ENCODE data around the gene CACNB2. TPM values are rescaled to one million over a fixed set of nuclear protein-coding genes. Genes with fewer than 3 reads are reported as not detected.

The CACNB2 gene
- total and polyA plus RNA-seq, 4 experiments from 2014 or later: 0.36 to 0.81 TPM; not detected in 2

GRCh38 chr10:18102404-18102803 is 37.8 kb upstream of the CACNB2 start:
- Histone ChIP-seq H3K27me3 (ENCODE audit: insufficient read depth, low read length) (no peaks in the 10 kb centered on the region), H3K4me3 (ENCODE audit: low read length in 2 of 2) (no peak overlapping the region), H3K36me3 (ENCODE audit: insufficient read depth, low read length) (no peaks in the 10 kb centered on the region), H3K4me1 (ENCODE audit: insufficient read depth, low read length) (no peaks in the 10 kb centered on the region), H3K27ac (ENCODE audit: low read depth, low read length) (no peak overlapping the region), H3K9me3 (ENCODE audit: control insufficient read depth in 1 of 2, low read length in 2 of 2) (no peaks in the 10 kb centered on the region)
- no peak for DNase-seq
- peaks cover 0 to 2% (median 0%) of the 10 kb centered on the region in 8 donors for H3K9me3 Mint-ChIP-seq
- no peaks in the 10 kb centered on the region for H3K36me3 Mint-ChIP-seq
- H3K27ac Mint-ChIP-seq: no peak overlapping the region
- H3K4me3 Mint-ChIP-seq: no peak overlapping the region
- intact Hi-C loops (cut with micrococcal nuclease): no loop called here
- ChIA-PET CTCF (ENCODE audit: partially characterized antibody) (no interaction called here), POLR2A (ENCODE audit: partially characterized antibody) (no interaction called here)
- H3K27me3 Mint-ChIP-seq: peaks cover 0 to 2% of the 10 kb centered on the region in 2 donors
- H3K4me1 Mint-ChIP-seq: no peaks in the 10 kb centered on the region

- ChIA-PET POLR2A (ENCODE audit: partially characterized antibody) (no interaction called here), CTCF (ENCODE audit: partially characterized antibody) (interaction anchor here (0.6 to 2.2 kb wide), 3 partner anchors 9 to 496 kb away, joined by 3 to 5 read pairs (median 3); no protein-coding TSS in a partner anchor)
- intact Hi-C loops (cut with micrococcal nuclease): no loop called here
- H3K4me1 ChIP-seq (ENCODE audit: insufficient read depth, low read length): no peaks in the 10 kb centered on the region
- Mint-ChIP-seq H3K4me3 (no peak overlapping the region), H3K9me3 (peaks cover 0 to 2% (median 0%) of the 10 kb centered on the region in 8 donors), H3K4me1 (no peaks in the 10 kb centered on the region), H3K27me3 (peaks cover 0 to 2% of the 10 kb centered on the region in 2 donors), H3K27ac (no peak overlapping the region), H3K36me3 (no peaks in the 10 kb centered on the region)
- H3K9me3 ChIP-seq (ENCODE audit: control insufficient read depth in 1 of 2, low read length in 2 of 2): no peaks in the 10 kb centered on the region
- no peaks in the 10 kb centered on the region for H3K27me3 ChIP-seq (ENCODE audit: insufficient read depth, low read length)
- H3K36me3 ChIP-seq (ENCODE audit: insufficient read depth, low read length): no peaks in the 10 kb centered on the region
- DNase-seq: peak; percentile 0 to 37 (median 7)
- no peak overlapping the region for H3K4me3 ChIP-seq (ENCODE audit: low read length in 2 of 2)
- no peak overlapping the region for H3K27ac ChIP-seq (ENCODE audit: low read depth, low read length)
Measured at GRCh38 chr10:18104223-18104872, 35.9 kb upstream of the CACNB2 start.

GRCh38 chr10:18109341-18109870 is 30.8 kb upstream of the CACNB2 start:
- no peak overlapping the region for H3K4me3 Mint-ChIP-seq
- H3K27me3 ChIP-seq (ENCODE audit: insufficient read depth, low read length): no peaks in the 10 kb centered on the region
- intact Hi-C loops (cut with micrococcal nuclease): no loop called here
- no peak overlapping the region for H3K27ac ChIP-seq (ENCODE audit: low read depth, low read length)
- H3K9me3 Mint-ChIP-seq: no peaks in the 10 kb centered on the region
- DNase-seq: no peak
- no peaks in the 10 kb centered on the region for H3K4me1 ChIP-seq (ENCODE audit: insufficient read depth, low read length)
- H3K4me1 Mint-ChIP-seq: no peaks in the 10 kb centered on the region
- H3K4me3 ChIP-seq (ENCODE audit: low read length in 2 of 2): no peak overlapping the region
- POLR2A ChIA-PET (ENCODE audit: partially characterized antibody): no interaction called here
- peaks cover 0 to 1% of the 10 kb centered on the region in 2 donors for H3K27me3 Mint-ChIP-seq
- H3K36me3 ChIP-seq (ENCODE audit: insufficient read depth, low read length): no peaks in the 10 kb centered on the region
- no peaks in the 10 kb centered on the region for H3K36me3 Mint-ChIP-seq
- no peaks in the 10 kb centered on the region for H3K9me3 ChIP-seq (ENCODE audit: control insufficient read depth in 1 of 2, low read length in 2 of 2)
- CTCF ChIA-PET (ENCODE audit: partially characterized antibody): no interaction called here
- no peak overlapping the region for H3K27ac Mint-ChIP-seq

GRCh38 chr10:18113881-18114280 is 26.3 kb upstream of the CACNB2 start:
- intact Hi-C loops (cut with micrococcal nuclease): no loop called here
- H3K4me3 Mint-ChIP-seq: no peak overlapping the region
- CTCF ChIA-PET (ENCODE audit: partially characterized antibody): interaction anchor here (1.1 kb wide), 1 partner anchor 9 kb away, joined by 3 read pairs; no protein-coding TSS in a partner anchor

GRCh38 chr10:18117276-18117675 is 22.9 kb upstream of the CACNB2 start:
- no peaks in the 10 kb centered on the region for H3K27me3 ChIP-seq (ENCODE audit: insufficient read depth, low read length)
- POLR2A ChIA-PET (ENCODE audit: partially characterized antibody): no interaction called here
- H3K4me3 ChIP-seq (ENCODE audit: low read length in 2 of 2): no peak overlapping the region
- H3K27ac Mint-ChIP-seq: no peak overlapping the region
- H3K4me1 ChIP-seq (ENCODE audit: insufficient read depth, low read length): no peaks in the 10 kb centered on the region
- no peaks in the 10 kb centered on the region for H3K9me3 ChIP-seq (ENCODE audit: control insufficient read depth in 1 of 2, low read length in 2 of 2)
- CTCF ChIA-PET (ENCODE audit: partially characterized antibody): no interaction called here
- H3K36me3 Mint-ChIP-seq: no peaks in the 10 kb centered on the region
- H3K36me3 ChIP-seq (ENCODE audit: insufficient read depth, low read length): no peaks in the 10 kb centered on the region
- H3K4me3 Mint-ChIP-seq: no peak overlapping the region
- H3K27ac ChIP-seq (ENCODE audit: low read depth, low read length): no peak overlapping the region
- H3K4me1 Mint-ChIP-seq: no peaks in the 10 kb centered on the region
- peaks cover 0 to 1% of the 10 kb centered on the region in 2 donors for H3K27me3 Mint-ChIP-seq
- no peak for DNase-seq
- peaks cover 0 to 3% (median 0%) of the 10 kb centered on the region in 8 donors for H3K9me3 Mint-ChIP-seq
- intact Hi-C loops (cut with micrococcal nuclease): no loop called here

More at GRCh38 chr10:18113881-18114280, 26.3 kb upstream of the CACNB2 start:
- POLR2A ChIA-PET (ENCODE audit: partially characterized antibody): no interaction called here
- Histone ChIP-seq H3K27ac (ENCODE audit: low read depth, low read length) (no peak overlapping the region), H3K9me3 (ENCODE audit: control insufficient read depth in 1 of 2, low read length in 2 of 2) (no peaks in the 10 kb centered on the region), H3K4me1 (ENCODE audit: insufficient read depth, low read length) (no peaks in the 10 kb centered on the region), H3K36me3 (ENCODE audit: insufficient read depth, low read length) (no peaks in the 10 kb centered on the region), H3K4me3 (ENCODE audit: low read length in 2 of 2) (no peak overlapping the region), H3K27me3 (ENCODE audit: insufficient read depth, low read length) (no peaks in the 10 kb centered on the region)
- H3K4me1 Mint-ChIP-seq: no peaks in the 10 kb centered on the region
- no peak overlapping the region for H3K27ac Mint-ChIP-seq
- no peak for DNase-seq
- H3K36me3 Mint-ChIP-seq: no peaks in the 10 kb centered on the region
- peaks cover 0 to 1% of the 10 kb centered on the region in 2 donors for H3K27me3 Mint-ChIP-seq
- peaks cover 0 to under 1% (median 0%) of the 10 kb centered on the region in 8 donors for H3K9me3 Mint-ChIP-seq

- no peaks in the 10 kb centered on the region for H3K4me1 Mint-ChIP-seq
- no peak overlapping the region for H3K27ac Mint-ChIP-seq
- no peaks in the 10 kb centered on the region for H3K27me3 Mint-ChIP-seq
- H3K4me3 Mint-ChIP-seq: no peak overlapping the region
- intact Hi-C loops (cut with micrococcal nuclease): no loop called here
- H3K4me1 ChIP-seq (ENCODE audit: insufficient read depth, low read length): no peaks in the 10 kb centered on the region
- CTCF ChIA-PET (ENCODE audit: partially characterized antibody): no interaction called here
- POLR2A ChIA-PET (ENCODE audit: partially characterized antibody): no interaction called here
- H3K9me3 ChIP-seq (ENCODE audit: control insufficient read depth in 1 of 2, low read length in 2 of 2): no peaks in the 10 kb centered on the region
- H3K27ac ChIP-seq (ENCODE audit: low read depth, low read length): no peak overlapping the region
- H3K36me3 Mint-ChIP-seq: no peaks in the 10 kb centered on the region
- no peak for DNase-seq
- peaks cover 0 to 4% (median 0%) of the 10 kb centered on the region in 8 donors for H3K9me3 Mint-ChIP-seq
- H3K27me3 ChIP-seq (ENCODE audit: insufficient read depth, low read length): no peaks in the 10 kb centered on the region
- H3K36me3 ChIP-seq (ENCODE audit: insufficient read depth, low read length): no peaks in the 10 kb centered on the region
- no peak overlapping the region for H3K4me3 ChIP-seq (ENCODE audit: low read length in 2 of 2)
Measured at GRCh38 chr10:18122753-18123152, 17.5 kb upstream of the CACNB2 start.

GRCh38 chr10:18133046-18133445 is 7.2 kb upstream of the CACNB2 start:
- ChIA-PET POLR2A (ENCODE audit: partially characterized antibody) (no interaction called here), CTCF (ENCODE audit: partially characterized antibody) (no interaction called here)
- H3K9me3 ChIP-seq (ENCODE audit: control insufficient read depth in 1 of 2, low read length in 2 of 2): no peaks in the 10 kb centered on the region
- Mint-ChIP-seq H3K4me1 (no peaks in the 10 kb centered on the region), H3K27ac (no peak overlapping the region), H3K27me3 (peaks cover 3 to 5% of the 10 kb centered on the region in 2 donors), H3K9me3 (peaks cover 0 to 2% (median 0%) of the 10 kb centered on the region in 8 donors), H3K4me3 (no peak overlapping the region), H3K36me3 (no peaks in the 10 kb centered on the region)
- no peak overlapping the region for H3K4me3 ChIP-seq (ENCODE audit: low read length in 2 of 2)
- H3K27ac ChIP-seq (ENCODE audit: low read depth, low read length): no peak overlapping the region
- no peak for DNase-seq
- no peaks in the 10 kb centered on the region for H3K4me1 ChIP-seq (ENCODE audit: insufficient read depth, low read length)
- H3K27me3 ChIP-seq (ENCODE audit: insufficient read depth, low read length): no peaks in the 10 kb centered on the region
- no peaks in the 10 kb centered on the region for H3K36me3 ChIP-seq (ENCODE audit: insufficient read depth, low read length)
- intact Hi-C loops (cut with micrococcal nuclease): no loop called here
